Sigmoid colon (tissue), 4 donors: Measurements from ENCODE around the gene HINFP.

Experiments used
- POLR2A ChIP-seq, 2 donors: fragments of 450-650 bp; IDR thresholded peaks; one replicate each; pipeline ENCODE4 v1.6.1; 2016; ENCODE audit warnings: antibody characterized with exemption in 2 of 2, mild to moderate bottlenecking in 2 of 2, moderate library complexity in 2 of 2
- POLR2AphosphoS5 ChIP-seq, 4 donors: sonication (generic); formaldehyde crosslinking; IDR thresholded peaks; one replicate each; pipeline ENCODE4 v1.6.1; 2017; ENCODE audit warnings: antibody characterized with exemption in 4 of 4
- TF ChIP-seq, protein P1 (sequence below), 4 experiments: fragments of 450-650 bp in 3 of 4; fragments of 200-600 bp in 1 of 4; IDR thresholded peaks; one replicate each; pipeline ENCODE4 v1.5.1; 2016 to 2019; ENCODE audit warnings: antibody characterized with exemption in 4 of 4, mild to moderate bottlenecking in 3 of 4, moderate library complexity in 2 of 4

DNA sequence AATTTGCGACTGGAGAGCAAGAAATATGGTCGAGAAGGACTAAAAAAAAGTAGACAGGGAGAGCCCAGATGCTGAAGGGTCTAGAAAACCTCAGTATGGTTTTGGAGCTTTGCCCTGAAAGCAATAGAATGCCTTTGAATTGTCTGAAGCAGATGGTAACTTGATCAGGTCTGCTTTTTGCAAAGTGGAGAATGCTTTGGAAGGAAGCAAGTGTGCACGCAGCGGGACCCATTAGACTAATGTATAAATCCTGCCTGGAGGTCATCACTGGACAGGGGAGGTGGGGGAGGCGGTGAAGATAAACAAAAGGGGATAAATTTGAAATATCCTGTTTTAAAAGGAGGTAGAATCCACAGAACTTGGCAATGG is 757 bp upstream of the HINFP start:
- TF ChIP-seq, protein P1, sequence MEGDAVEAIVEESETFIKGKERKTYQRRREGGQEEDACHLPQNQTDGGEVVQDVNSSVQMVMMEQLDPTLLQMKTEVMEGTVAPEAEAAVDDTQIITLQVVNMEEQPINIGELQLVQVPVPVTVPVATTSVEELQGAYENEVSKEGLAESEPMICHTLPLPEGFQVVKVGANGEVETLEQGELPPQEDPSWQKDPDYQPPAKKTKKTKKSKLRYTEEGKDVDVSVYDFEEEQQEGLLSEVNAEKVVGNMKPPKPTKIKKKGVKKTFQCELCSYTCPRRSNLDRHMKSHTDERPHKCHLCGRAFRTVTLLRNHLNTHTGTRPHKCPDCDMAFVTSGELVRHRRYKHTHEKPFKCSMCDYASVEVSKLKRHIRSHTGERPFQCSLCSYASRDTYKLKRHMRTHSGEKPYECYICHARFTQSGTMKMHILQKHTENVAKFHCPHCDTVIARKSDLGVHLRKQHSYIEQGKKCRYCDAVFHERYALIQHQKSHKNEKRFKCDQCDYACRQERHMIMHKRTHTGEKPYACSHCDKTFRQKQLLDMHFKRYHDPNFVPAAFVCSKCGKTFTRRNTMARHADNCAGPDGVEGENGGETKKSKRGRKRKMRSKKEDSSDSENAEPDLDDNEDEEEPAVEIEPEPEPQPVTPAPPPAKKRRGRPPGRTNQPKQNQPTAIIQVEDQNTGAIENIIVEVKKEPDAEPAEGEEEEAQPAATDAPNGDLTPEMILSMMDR (IDR thresholded peaks at IDR 0.05) = no peak
- TF ChIP-seq POLR2A (IDR thresholded peaks at IDR 0.05) = no peak
- no peak for TF ChIP-seq POLR2AphosphoS5 (IDR thresholded peaks at IDR 0.05)
